Parathyroid adenoma (tissue), 2 donors: ENCODE measurements around the gene CA9.

Source experiments
- H2AFZ ChIP-seq: fragments of 300-600 bp; sonication (generic); one replicate; pipeline ENCODE4 v1.7.0; 2017; ENCODE audit warnings: antibody characterized with exemption, mild to moderate bottlenecking
- H3K27ac ChIP-seq: fragments of 300-600 bp; sonication (generic); one replicate; pipeline ENCODE4 v1.7.0; 2017
- H3K27me3 ChIP-seq: fragments of 300-600 bp; sonication (generic); one replicate; pipeline ENCODE4 v1.7.0; 2017; ENCODE audit warnings: low read length; ENCODE audit not compliant: control insufficient read depth, insufficient read depth
- H3K36me3 ChIP-seq: fragments of 300-600 bp; sonication (generic); one replicate; pipeline ENCODE4 v1.7.0; 2017; ENCODE audit warnings: low read length; ENCODE audit not compliant: control insufficient read depth, insufficient read depth
- H3K4me1 ChIP-seq: fragments of 300-600 bp; sonication (generic); one replicate; pipeline ENCODE4 v1.7.0; 2017; ENCODE audit warnings: control low read depth
- H3K4me2 ChIP-seq: fragments of 300-600 bp; sonication (generic); one replicate; pipeline ENCODE4 v1.7.0; 2017; ENCODE audit warnings: low read length
- H3K4me3 ChIP-seq: fragments of 300-600 bp; sonication (generic); one replicate; pipeline ENCODE4 v1.7.0; 2017; ENCODE audit warnings: low read depth, low read length
- H3K79me2 ChIP-seq: fragments of 300-600 bp; sonication (generic); one replicate; pipeline ENCODE4 v1.7.0; 2017; ENCODE audit warnings: control low read depth
- H3K9ac ChIP-seq: fragments of 300-600 bp; sonication (generic); one replicate; pipeline ENCODE4 v1.7.0; 2017; ENCODE audit warnings: mild to moderate bottlenecking
- H3K9me3 ChIP-seq: fragments of 300-600 bp; sonication (generic); one replicate; pipeline ENCODE4 v1.7.0; 2017; ENCODE audit warnings: low read length; ENCODE audit not compliant: control insufficient read depth
- TF ChIP-seq, protein P1 (sequence below): fragments of 300-600 bp; sonication (generic); IDR thresholded peaks from one replicate; pipeline ENCODE4 v1.7.0; 2017; ENCODE audit warnings: antibody characterized with exemption, mild to moderate bottlenecking
- donor health status: primary hyperparathyroidism.

CA9 gene

DNA sequence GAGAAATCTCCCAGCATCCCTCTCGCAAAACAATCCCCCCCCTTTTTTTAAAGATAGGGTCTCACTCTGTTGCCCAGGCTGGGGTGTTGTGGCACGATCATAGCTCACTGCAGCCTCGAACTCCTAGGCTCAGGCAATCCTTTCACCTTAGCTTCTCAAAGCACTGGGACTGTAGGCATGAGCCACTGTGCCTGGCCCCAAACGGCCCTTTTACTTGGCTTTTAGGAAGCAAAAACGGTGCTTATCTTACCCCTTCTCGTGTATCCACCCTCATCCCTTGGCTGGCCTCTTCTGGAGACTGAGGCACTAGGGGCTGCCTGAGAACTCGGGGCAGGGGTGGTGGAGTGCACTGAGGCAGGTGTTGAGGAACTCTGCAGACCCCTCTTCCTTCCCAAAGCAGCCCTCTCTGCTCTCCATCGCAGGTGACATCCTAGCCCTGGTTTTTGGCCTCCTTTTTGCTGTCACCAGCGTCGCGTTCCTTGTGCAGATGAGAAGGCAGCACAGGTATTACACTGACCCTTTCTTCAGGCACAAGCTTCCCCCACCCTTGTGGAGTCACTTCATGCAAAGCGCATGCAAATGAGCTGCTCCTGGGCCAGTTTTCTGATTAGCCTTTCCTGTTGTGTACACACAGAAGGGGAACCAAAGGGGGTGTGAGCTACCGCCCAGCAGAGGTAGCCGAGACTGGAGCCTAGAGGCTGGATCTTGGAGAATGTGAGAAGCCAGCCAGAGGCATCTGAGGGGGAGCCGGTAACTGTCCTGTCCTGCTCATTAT is 6.8 kb downstream of the CA9 start:
- Histone ChIP-seq H2AFZ (no peak overlapping the region), H3K27me3 (no peaks in the 10 kb centered on the region), H3K9ac (no peak overlapping the region), H3K9me3 (no peaks in the 10 kb centered on the region), H3K4me3 (no peak overlapping the region), H3K36me3 (no peaks in the 10 kb centered on the region), H3K4me2 (no peak overlapping the region), H3K79me2 (no peaks in the 10 kb centered on the region), H3K27ac (no peak overlapping the region), H3K4me1 (no peaks in the 10 kb centered on the region)
- TF ChIP-seq, protein P1, sequence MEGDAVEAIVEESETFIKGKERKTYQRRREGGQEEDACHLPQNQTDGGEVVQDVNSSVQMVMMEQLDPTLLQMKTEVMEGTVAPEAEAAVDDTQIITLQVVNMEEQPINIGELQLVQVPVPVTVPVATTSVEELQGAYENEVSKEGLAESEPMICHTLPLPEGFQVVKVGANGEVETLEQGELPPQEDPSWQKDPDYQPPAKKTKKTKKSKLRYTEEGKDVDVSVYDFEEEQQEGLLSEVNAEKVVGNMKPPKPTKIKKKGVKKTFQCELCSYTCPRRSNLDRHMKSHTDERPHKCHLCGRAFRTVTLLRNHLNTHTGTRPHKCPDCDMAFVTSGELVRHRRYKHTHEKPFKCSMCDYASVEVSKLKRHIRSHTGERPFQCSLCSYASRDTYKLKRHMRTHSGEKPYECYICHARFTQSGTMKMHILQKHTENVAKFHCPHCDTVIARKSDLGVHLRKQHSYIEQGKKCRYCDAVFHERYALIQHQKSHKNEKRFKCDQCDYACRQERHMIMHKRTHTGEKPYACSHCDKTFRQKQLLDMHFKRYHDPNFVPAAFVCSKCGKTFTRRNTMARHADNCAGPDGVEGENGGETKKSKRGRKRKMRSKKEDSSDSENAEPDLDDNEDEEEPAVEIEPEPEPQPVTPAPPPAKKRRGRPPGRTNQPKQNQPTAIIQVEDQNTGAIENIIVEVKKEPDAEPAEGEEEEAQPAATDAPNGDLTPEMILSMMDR = no peak

DNA sequence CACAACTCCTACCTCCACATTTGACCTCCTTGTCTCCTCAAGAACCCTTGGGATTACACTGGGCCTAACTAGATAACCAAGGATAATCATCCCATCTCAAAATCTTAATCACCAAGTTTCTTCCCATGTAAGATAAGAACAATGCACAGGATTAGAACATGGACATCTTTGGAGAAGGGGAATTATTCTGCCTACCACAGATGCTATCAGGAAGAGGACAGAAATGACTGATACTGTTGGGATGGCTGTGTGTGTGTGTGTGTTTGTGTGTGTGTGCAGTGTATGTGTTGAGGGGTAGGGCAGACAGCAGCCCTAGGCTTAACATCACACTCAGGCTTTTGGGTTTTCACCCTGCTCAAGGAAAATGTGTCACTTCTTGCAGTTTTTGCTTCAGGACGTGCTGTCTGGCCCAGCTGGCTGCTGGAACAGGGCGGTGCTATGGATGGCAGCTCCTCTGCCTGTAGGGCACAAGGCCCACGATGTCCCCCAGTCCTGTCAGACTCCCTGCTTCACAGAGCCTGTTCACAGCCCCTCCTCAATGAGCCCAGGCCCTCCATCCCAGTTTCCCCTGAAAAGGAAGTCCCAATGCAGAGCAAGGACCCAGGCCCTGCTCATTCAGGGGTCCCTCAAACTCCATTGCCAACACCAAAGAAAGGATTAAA is 7.7 kb downstream of the CA9 start:
- Histone ChIP-seq H3K36me3 (no peaks in the 10 kb centered on the region), H3K4me3 (no peak overlapping the region), H2AFZ (no peak overlapping the region), H3K79me2 (no peaks in the 10 kb centered on the region), H3K9me3 (no peaks in the 10 kb centered on the region), H3K4me2 (no peak overlapping the region), H3K4me1 (peaks cover 2% of the 10 kb centered on the region), H3K27me3 (no peaks in the 10 kb centered on the region), H3K9ac (no peak overlapping the region), H3K27ac (no peak overlapping the region)
- TF ChIP-seq, protein P1 = no peak

DNA sequence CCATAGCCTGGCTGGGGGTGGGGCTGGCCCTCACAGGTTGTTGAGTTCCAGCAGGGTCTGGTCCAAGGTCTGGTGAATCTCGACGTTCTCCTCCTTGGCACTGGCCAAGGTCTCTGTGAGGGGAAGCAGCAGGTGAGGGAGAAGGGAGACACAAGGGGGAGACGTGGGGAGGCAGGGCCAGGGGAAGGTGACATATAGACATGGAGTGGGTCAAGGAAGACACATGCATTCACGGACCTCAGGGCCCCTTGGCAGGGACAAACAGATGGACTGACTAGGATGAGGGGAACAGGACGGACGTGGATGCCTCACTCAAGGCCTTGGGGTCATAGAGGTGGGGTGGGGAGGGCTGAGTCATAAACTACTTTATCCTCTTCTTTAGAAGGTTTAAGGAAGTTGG is 8.3 kb downstream of the CA9 start:
- Histone ChIP-seq H3K9ac (no peak overlapping the region), H3K4me2 (no peak overlapping the region), H3K4me3 (no peak overlapping the region), H3K27ac (no peak overlapping the region), H2AFZ (no peak overlapping the region), H3K36me3 (no peaks in the 10 kb centered on the region), H3K9me3 (no peaks in the 10 kb centered on the region), H3K79me2 (no peaks in the 10 kb centered on the region), H3K4me1 (peaks cover 5% of the 10 kb centered on the region), H3K27me3 (no peaks in the 10 kb centered on the region)
- TF ChIP-seq, protein P1 = no peak

DNA sequence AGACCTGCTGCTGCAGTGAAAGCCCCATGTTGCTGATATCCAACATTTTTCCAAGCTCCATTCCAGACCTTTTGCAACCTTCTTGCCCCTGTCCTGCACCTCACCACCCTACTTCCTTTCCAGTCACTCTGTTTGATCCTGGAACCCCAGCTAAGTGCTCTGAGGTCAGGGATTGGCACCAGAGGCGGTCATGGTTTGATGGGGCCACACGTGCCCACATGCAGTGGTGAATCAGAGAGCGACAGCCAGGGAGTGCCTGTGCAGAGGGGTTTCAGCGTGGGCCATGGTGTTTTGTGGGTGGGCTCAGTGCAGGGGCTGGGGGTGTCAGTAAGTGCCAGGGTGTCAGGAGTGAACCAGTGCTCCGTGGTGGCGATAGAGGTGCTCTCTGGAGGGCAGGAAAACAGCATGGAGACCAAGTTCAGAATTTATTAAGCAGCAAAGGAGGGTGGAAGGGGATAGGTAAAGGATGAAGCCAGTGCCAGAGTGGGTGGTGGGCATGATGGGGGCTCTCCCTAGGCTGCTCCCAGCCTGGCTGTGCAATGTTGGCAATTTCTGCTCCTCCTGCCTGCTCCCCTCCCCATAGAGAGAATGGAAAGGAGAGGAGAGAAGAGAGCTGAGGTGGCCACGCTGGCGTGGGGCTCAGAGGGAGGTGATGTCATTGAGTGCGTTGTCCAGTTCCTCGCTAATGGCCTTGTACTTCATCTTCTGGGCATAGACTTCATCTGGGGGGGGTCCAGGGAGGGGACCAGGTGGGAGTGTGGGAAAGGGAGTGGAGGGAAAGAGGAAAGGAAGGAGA is 9.0 kb downstream of the CA9 start:
- Histone ChIP-seq H3K79me2 (no peaks in the 10 kb centered on the region), H3K4me2 (no peak overlapping the region), H3K27ac (no peak overlapping the region), H3K4me3 (no peak overlapping the region), H3K27me3 (no peaks in the 10 kb centered on the region), H3K36me3 (no peaks in the 10 kb centered on the region), H3K4me1 (peaks cover 8% of the 10 kb centered on the region), H2AFZ (no peak overlapping the region), H3K9ac (no peak overlapping the region), H3K9me3 (no peaks in the 10 kb centered on the region)
- TF ChIP-seq, protein P1 = no peak
